ENCODE measurements around the gene DUOXA2. TPM values are rescaled to one million over a fixed set of nuclear protein-coding genes. Genes with fewer than 3 reads are reported as not detected.
A peak's percentile ranks its signal among the peaks of the same experiment; 100 is the strongest.
"Not testable (repeated sequence)": the region's sequence is repeated elsewhere in the genome, so short reads cannot be mapped to it uniquely, and the experiment has no call there.

The DUOXA2 gene
- total RNA-seq, 1 donor from 2014 or later: not detected

- no peaks in the 10 kb centered on the region for H3K36me3 Mint-ChIP-seq
- no peak for TF ChIP-seq CTCF (IDR thresholded peaks at IDR 0.05; ENCODE audit: unreplicated experiment)
- H3K9me3 Mint-ChIP-seq: no peaks in the 10 kb centered on the region
- H3K27ac Mint-ChIP-seq: no peak overlapping the region
- H3K4me1 Mint-ChIP-seq: no peaks in the 10 kb centered on the region
- no peak overlapping the region for H3K4me3 Mint-ChIP-seq
- H3K27me3 Mint-ChIP-seq (ENCODE audit: low read depth): peaks cover 68% of the 10 kb centered on the region
- DNase-seq (ENCODE audit: low spot score in 2 of 2, unreplicated experiment in 2 of 2): no peak
Observed at GRCh38 chr15:45102226-45102625, 11.9 kb upstream of the DUOXA2 start.

- H3K27me3 Mint-ChIP-seq (ENCODE audit: low read depth): peaks cover 73% of the 10 kb centered on the region
- DNase-seq (ENCODE audit: low spot score in 2 of 2, unreplicated experiment in 2 of 2); H3K27ac Mint-ChIP-seq; H3K36me3 Mint-ChIP-seq; H3K4me3 Mint-ChIP-seq; H3K4me1 Mint-ChIP-seq; H3K9me3 Mint-ChIP-seq: not testable (repeated sequence)
Observed at GRCh38 chr15:45104170-45104569, 10.0 kb upstream of the DUOXA2 start.

- Mint-ChIP-seq H3K4me3 (no peak overlapping the region), H3K9me3 (no peaks in the 10 kb centered on the region), H3K36me3 (no peaks in the 10 kb centered on the region), H3K4me1 (no peaks in the 10 kb centered on the region), H3K27me3 (ENCODE audit: low read depth) (peaks cover 81% of the 10 kb centered on the region), H3K27ac (no peak overlapping the region)
- TF ChIP-seq CTCF (IDR thresholded peaks at IDR 0.05; ENCODE audit: unreplicated experiment): no peak
- DNase-seq (ENCODE audit: low spot score in 2 of 2, unreplicated experiment in 2 of 2): no peak
Observed at GRCh38 chr15:45105586-45105985, 8.5 kb upstream of the DUOXA2 start.

GRCh38 chr15:45106002-45106790 is 7.9 kb upstream of the DUOXA2 start:
- H3K27me3 Mint-ChIP-seq (ENCODE audit: low read depth): peaks cover 77% of the 10 kb centered on the region
- no peak overlapping the region for H3K4me3 Mint-ChIP-seq
- no peak for TF ChIP-seq CTCF (IDR thresholded peaks at IDR 0.05; ENCODE audit: unreplicated experiment)
- no peak overlapping the region for H3K27ac Mint-ChIP-seq
- no peaks in the 10 kb centered on the region for H3K9me3 Mint-ChIP-seq
- no peaks in the 10 kb centered on the region for H3K4me1 Mint-ChIP-seq
- no peaks in the 10 kb centered on the region for H3K36me3 Mint-ChIP-seq
- DNase-seq (ENCODE audit: low spot score in 2 of 2, unreplicated experiment in 2 of 2): no peak

- no peaks in the 10 kb centered on the region for H3K36me3 Mint-ChIP-seq
- DNase-seq (ENCODE audit: low spot score in 2 of 2, unreplicated experiment in 2 of 2): peak in 1 of 2 experiments; percentile 12
- no peak overlapping the region for H3K4me3 Mint-ChIP-seq
- no peaks in the 10 kb centered on the region for H3K9me3 Mint-ChIP-seq
- H3K27ac Mint-ChIP-seq: no peak overlapping the region
- peaks cover 81% of the 10 kb centered on the region for H3K27me3 Mint-ChIP-seq (ENCODE audit: low read depth)
- peaks cover 7% of the 10 kb centered on the region for H3K4me1 Mint-ChIP-seq
- no peak for TF ChIP-seq CTCF (IDR thresholded peaks at IDR 0.05; ENCODE audit: unreplicated experiment)
Observed at GRCh38 chr15:45107941-45108630, 6.0 kb upstream of the DUOXA2 start.

- Mint-ChIP-seq H3K27ac (no peak overlapping the region), H3K4me1 (peaks cover 14% of the 10 kb centered on the region), H3K4me3 (no peak overlapping the region), H3K36me3 (no peaks in the 10 kb centered on the region), H3K9me3 (no peaks in the 10 kb centered on the region), H3K27me3 (ENCODE audit: low read depth) (peaks cover 83% of the 10 kb centered on the region)
- no peak for TF ChIP-seq CTCF (IDR thresholded peaks at IDR 0.05; ENCODE audit: unreplicated experiment)
- DNase-seq (ENCODE audit: low spot score in 2 of 2, unreplicated experiment in 2 of 2): no peak
Observed at GRCh38 chr15:45110256-45110820, 3.8 kb upstream of the DUOXA2 start.
